ENCODE data around the gene DEFB125. TPM values are rescaled to one million over a fixed set of nuclear protein-coding genes. Genes with fewer than 3 reads are reported as not detected.

The DEFB125 gene, protein sequence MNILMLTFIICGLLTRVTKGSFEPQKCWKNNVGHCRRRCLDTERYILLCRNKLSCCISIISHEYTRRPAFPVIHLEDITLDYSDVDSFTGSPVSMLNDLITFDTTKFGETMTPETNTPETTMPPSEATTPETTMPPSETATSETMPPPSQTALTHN
- total RNA-seq (not detected), polyA plus RNA-seq (not detected)
- long read RNA-seq, donor 1: 0 reads
- long read RNA-seq, donor 2: 0 reads
- long read RNA-seq, donor 3: 0 reads
- long read RNA-seq, donor 4: 0 reads
- long read RNA-seq, donor 5: 0 reads
- long read RNA-seq, donor 6: 0 reads
- long read RNA-seq, donor 7: 0 reads
- long read RNA-seq, donor 8: 0 reads
- long read RNA-seq, donor 9: 0 reads
- long read RNA-seq, donor 10: 0 reads

DNA sequence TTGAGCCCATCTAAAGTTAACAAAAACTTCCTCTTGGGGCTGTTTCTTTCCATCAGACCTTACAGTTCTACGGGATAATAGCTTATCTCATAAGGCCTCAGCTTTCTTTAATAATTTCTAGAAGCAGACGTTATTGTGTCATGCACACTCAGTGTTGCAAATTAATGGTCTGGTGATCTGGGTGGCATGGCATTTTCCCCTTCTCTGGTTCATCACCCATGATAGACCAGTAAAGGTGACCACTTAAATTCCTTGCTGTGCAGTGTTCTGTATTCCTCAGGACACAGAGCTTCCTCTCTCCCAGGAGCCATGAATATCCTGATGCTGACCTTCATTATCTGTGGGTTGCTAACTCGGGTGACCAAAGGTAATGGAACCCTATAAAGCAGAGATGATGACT, at the start of gene DEFB125:
Gene DEFB125, plus strand, starts transcription at position 272 of the 400 bp plus-strand sequence. Its CDS starts 38 bp downstream, at position 310.
- peaks cover 0 to 7% (median 0%) of the 10 kb centered on the region in 3 donors for H3K27me3 ChIP-seq
- TF ChIP-seq POLR2AphosphoS5 (IDR thresholded peaks at IDR 0.05) (no peak), EP300 (IDR thresholded peaks at IDR 0.05) (no peak), POLR2A (IDR thresholded peaks at IDR 0.05) (no peak)
- TF ChIP-seq, protein P1, sequence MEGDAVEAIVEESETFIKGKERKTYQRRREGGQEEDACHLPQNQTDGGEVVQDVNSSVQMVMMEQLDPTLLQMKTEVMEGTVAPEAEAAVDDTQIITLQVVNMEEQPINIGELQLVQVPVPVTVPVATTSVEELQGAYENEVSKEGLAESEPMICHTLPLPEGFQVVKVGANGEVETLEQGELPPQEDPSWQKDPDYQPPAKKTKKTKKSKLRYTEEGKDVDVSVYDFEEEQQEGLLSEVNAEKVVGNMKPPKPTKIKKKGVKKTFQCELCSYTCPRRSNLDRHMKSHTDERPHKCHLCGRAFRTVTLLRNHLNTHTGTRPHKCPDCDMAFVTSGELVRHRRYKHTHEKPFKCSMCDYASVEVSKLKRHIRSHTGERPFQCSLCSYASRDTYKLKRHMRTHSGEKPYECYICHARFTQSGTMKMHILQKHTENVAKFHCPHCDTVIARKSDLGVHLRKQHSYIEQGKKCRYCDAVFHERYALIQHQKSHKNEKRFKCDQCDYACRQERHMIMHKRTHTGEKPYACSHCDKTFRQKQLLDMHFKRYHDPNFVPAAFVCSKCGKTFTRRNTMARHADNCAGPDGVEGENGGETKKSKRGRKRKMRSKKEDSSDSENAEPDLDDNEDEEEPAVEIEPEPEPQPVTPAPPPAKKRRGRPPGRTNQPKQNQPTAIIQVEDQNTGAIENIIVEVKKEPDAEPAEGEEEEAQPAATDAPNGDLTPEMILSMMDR (IDR thresholded peaks at IDR 0.05): no peak
- H3K4me1 ChIP-seq: no peaks in the 10 kb centered on the region
- H3K36me3 ChIP-seq: no peaks in the 10 kb centered on the region
- no peak for DNase-seq
- 48 to 67% (median 63%) methylated on average over 3 of the region's 3 CpGs for WGBS, 5 donors
- no peak within 1 kb of the TSS for H3K4me3 ChIP-seq
- no peak within 1 kb of the TSS for H3K27ac ChIP-seq
- peaks cover 0 to 12% (median 6%) of the 10 kb centered on the region in 4 donors for H3K9me3 ChIP-seq
- intact Hi-C loops (cut with DNase I; ENCODE audit: low total_unique reads): no loop called here

DNA sequence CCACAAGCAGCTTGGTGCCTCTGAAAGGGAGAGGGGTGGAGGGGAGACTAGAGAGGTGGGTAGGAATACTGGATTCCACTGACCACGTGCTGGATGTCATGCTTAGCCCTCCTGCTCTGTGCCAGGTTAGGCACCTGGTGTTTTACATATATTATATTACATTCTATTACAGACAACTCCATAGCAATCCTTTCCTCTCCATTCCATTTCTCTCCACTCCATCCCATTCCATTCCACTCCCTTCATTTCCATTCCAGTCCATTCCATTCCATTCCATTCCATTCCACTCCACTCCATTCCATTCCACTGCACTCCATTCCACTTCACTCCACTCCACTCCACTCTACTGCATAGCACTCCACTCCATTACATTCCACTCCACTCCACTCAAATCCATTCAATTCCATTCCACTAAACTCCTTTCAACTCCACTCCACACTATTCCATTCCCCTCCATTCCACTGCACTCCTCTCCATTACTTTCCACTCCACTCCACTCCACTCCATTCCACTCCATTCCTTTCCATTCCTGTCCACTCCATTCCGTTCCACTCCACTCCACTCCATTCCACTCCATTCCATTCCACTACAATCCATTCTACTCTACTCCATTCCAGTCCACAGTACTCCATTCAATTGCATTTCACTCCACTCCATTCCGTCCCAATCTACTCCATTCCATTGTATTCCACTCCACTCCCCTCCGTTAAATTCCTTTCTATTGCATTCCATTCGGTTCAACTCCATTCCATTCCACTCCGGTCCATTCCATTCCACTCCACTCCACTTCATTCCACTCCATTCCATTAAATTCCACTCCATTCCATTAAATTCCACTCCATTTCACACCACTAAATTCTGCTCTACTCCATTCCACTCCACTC, 27.2 kb upstream of the DEFB125 start:
- Histone ChIP-seq H3K36me3 (no peaks in the 10 kb centered on the region), H3K4me1 (no peaks in the 10 kb centered on the region), H3K9me3 (peaks cover 0 to 30% (median 0%) of the 10 kb centered on the region in 4 donors), H3K27me3 (peaks cover 0 to 27% (median 0%) of the 10 kb centered on the region in 3 donors), H3K27ac (no peak overlapping the region), H3K4me3 (no peak overlapping the region)
- WGBS, 5 donors: 51 to 65% (median 59%) methylated on average over 6 of the region's 6 CpGs
- intact Hi-C loops (cut with DNase I; ENCODE audit: low total_unique reads): no loop called here
- TF ChIP-seq EP300 (IDR thresholded peaks at IDR 0.05): no peak
- TF ChIP-seq POLR2AphosphoS5 (IDR thresholded peaks at IDR 0.05): no peak
- TF ChIP-seq, protein P1 (IDR thresholded peaks at IDR 0.05): no peak
- no peak for TF ChIP-seq POLR2A (IDR thresholded peaks at IDR 0.05)
- DNase-seq: no peak

DNA sequence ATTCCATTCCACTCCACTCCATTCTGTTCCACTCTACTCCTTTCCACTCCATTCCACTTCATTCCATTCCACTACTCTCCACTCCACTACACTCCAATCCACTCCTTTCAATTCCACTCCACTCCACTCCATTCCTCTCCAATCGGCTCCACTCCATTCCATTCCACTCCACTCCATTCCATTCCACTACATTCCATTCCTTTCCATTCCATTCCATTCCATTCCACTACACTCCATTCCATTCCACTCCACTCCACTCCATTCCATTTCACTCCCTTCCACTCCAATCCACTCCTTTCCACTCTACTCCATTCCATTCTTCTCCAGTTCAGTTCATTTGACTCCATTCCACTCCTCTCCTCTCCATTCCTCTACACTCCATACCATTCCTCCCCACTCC, 26.2 kb upstream of the DEFB125 start:
- H3K27ac ChIP-seq: no peak overlapping the region
- H3K4me1 ChIP-seq: no peaks in the 10 kb centered on the region
- intact Hi-C loops (cut with DNase I; ENCODE audit: low total_unique reads): no loop called here
- no peak overlapping the region for H3K4me3 ChIP-seq
- H3K27me3 ChIP-seq: peaks cover 0 to 32% (median 0%) of the 10 kb centered on the region in 3 donors
- TF ChIP-seq POLR2AphosphoS5 (IDR thresholded peaks at IDR 0.05) (no peak), EP300 (IDR thresholded peaks at IDR 0.05) (no peak), POLR2A (IDR thresholded peaks at IDR 0.05) (no peak)
- TF ChIP-seq, protein P1 (IDR thresholded peaks at IDR 0.05): no peak
- peaks cover 0 to 30% (median 0%) of the 10 kb centered on the region in 4 donors for H3K9me3 ChIP-seq
- H3K36me3 ChIP-seq: no peaks in the 10 kb centered on the region
- no peak for DNase-seq
- WGBS, 5 donors: 88 to 93% (median 91%) methylated on average over 1 of the region's 1 CpG

DNA sequence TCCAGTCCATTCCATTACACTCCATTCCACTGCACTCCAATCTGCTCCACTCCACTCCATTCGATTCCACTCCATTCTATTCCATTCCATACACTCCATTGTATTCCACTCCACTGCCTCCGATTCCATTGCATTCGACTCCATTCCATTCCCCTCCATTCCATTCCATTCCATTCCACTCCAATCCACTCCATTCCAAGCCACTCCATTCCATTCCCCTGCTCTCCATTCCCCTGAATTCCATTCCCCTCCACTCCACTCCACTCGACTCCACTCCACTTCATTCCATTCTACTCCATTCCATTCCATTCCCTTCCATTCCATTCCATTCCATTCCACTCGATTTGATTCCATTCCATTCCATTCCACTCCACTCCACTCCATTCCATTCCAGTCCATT, 25.7 kb upstream of the DEFB125 start:
- intact Hi-C loops (cut with DNase I; ENCODE audit: low total_unique reads): no loop called here
- no peak for DNase-seq
- no peak overlapping the region for H3K27ac ChIP-seq
- peaks cover 0 to 30% (median 0%) of the 10 kb centered on the region in 4 donors for H3K9me3 ChIP-seq
- no peaks in the 10 kb centered on the region for H3K36me3 ChIP-seq
- H3K4me1 ChIP-seq: no peaks in the 10 kb centered on the region
- H3K27me3 ChIP-seq: peaks cover 0 to 37% (median 0%) of the 10 kb centered on the region in 3 donors
- no peak overlapping the region for H3K4me3 ChIP-seq
- WGBS, 5 donors: 68 to 77% (median 74%) methylated on average over 5 of the region's 5 CpGs
- no peak for TF ChIP-seq EP300 (IDR thresholded peaks at IDR 0.05)
- TF ChIP-seq, protein P1 (IDR thresholded peaks at IDR 0.05): no peak
- TF ChIP-seq POLR2A (IDR thresholded peaks at IDR 0.05): no peak
- TF ChIP-seq POLR2AphosphoS5 (IDR thresholded peaks at IDR 0.05): no peak
